Activated T-cell treated with anti-CD3 and anti-CD28 coated beads, Interleukin-2, amount 50 U/mL, for 72 hours (primary cell): Measurements from ENCODE around the gene CAMKMT. TPM values are rescaled to one million over a fixed set of nuclear protein-coding genes. Genes with fewer than 3 reads are reported as not detected.

Experiments used
- ATAC-seq, 2 donors: fragments of 150-1000 bp; cut with Tn5 transposase; replicated peaks in 1 of 2; 2 replicates each; pipeline ENCODE4 v1.10.0; 2021; ENCODE audit warnings: moderate library complexity in 2 of 2, mild to moderate bottlenecking in 1 of 2
- DNase-seq, 2 donors: peaks; one replicate each; pipeline ENCODE4 v3.0.0; 2021 to 2022; ENCODE audit warnings: mixed read lengths in 1 of 2
- H3K27ac Mint-ChIP-seq: one replicate; pipeline ENCODE4 v1.8.0; 2022; ENCODE audit warnings: mild to moderate bottlenecking, moderate library complexity, mixed read lengths
- H3K27me3 Mint-ChIP-seq: one replicate; pipeline ENCODE4 v1.8.0; 2022; ENCODE audit warnings: low read depth, mixed read lengths
- H3K36me3 Mint-ChIP-seq, 2 donors: one replicate each; pipeline ENCODE4 v1.8.0; 2022; ENCODE audit warnings: mixed read lengths in 2 of 2, mild to moderate bottlenecking in 1 of 2; ENCODE audit not compliant: insufficient read depth in 2 of 2
- H3K4me1 Mint-ChIP-seq: one replicate; pipeline ENCODE4 v1.8.0; 2022; ENCODE audit warnings: low read depth, mixed read lengths
- H3K4me3 Mint-ChIP-seq, 2 donors: one replicate each; pipeline ENCODE4 v1.8.0; 2022; ENCODE audit warnings: mild to moderate bottlenecking in 2 of 2, mixed read lengths in 2 of 2, moderate library complexity in 2 of 2
- H3K9me3 Mint-ChIP-seq, 2 donors: one replicate each; pipeline ENCODE4 v1.8.0; 2022; ENCODE audit warnings: mixed read lengths in 2 of 2
- total RNA-seq, 2 donors: library from RNA; stranded (reverse); gene quantifications; one replicate each; pipeline ENCODE4 v1.2.3, GENCODE V29; 2022

CAMKMT gene
- total RNA-seq, 2 donors from 2014 or later: 26.1 to 26.5 TPM

GRCh38 chr2:44650796-44651195, 289.0 kb downstream of the CAMKMT start:
- ATAC-seq: no peak
- DNase-seq: no peak
- Mint-ChIP-seq H3K36me3 (no peaks in the 10 kb centered on the region), H3K27ac (no peak overlapping the region), H3K4me1 (peaks cover 6% of the 10 kb centered on the region), H3K9me3 (no peaks in the 10 kb centered on the region), H3K27me3 (no peaks in the 10 kb centered on the region), H3K4me3 (no peak overlapping the region)

- H3K36me3 Mint-ChIP-seq: no peaks in the 10 kb centered on the region
- DNase-seq: no peak
- no peak overlapping the region for H3K27ac Mint-ChIP-seq
- no peaks in the 10 kb centered on the region for H3K9me3 Mint-ChIP-seq
- no peak for ATAC-seq
- no peaks in the 10 kb centered on the region for H3K27me3 Mint-ChIP-seq
- peaks cover 6% of the 10 kb centered on the region for H3K4me1 Mint-ChIP-seq
- no peak overlapping the region for H3K4me3 Mint-ChIP-seq
Measured at GRCh38 chr2:44651974-44652373, 290.2 kb downstream of the CAMKMT start.

- no peaks in the 10 kb centered on the region for H3K9me3 Mint-ChIP-seq
- no peak overlapping the region for H3K27ac Mint-ChIP-seq
- DNase-seq (no peak), ATAC-seq (no peak)
- H3K36me3 Mint-ChIP-seq: no peaks in the 10 kb centered on the region
- peaks cover 6% of the 10 kb centered on the region for H3K4me1 Mint-ChIP-seq
- H3K4me3 Mint-ChIP-seq: no peak overlapping the region
- H3K27me3 Mint-ChIP-seq: no peaks in the 10 kb centered on the region
Measured at GRCh38 chr2:44652701-44653100, 291.0 kb downstream of the CAMKMT start.

- ATAC-seq: no peak
- H3K9me3 Mint-ChIP-seq: no peaks in the 10 kb centered on the region
- H3K27me3 Mint-ChIP-seq: no peaks in the 10 kb centered on the region
- peaks cover 6% of the 10 kb centered on the region for H3K4me1 Mint-ChIP-seq
- no peak for DNase-seq
- no peaks in the 10 kb centered on the region for H3K36me3 Mint-ChIP-seq
- H3K27ac Mint-ChIP-seq: no peak overlapping the region
- no peak overlapping the region for H3K4me3 Mint-ChIP-seq
Measured at GRCh38 chr2:44655401-44655864, 293.7 kb downstream of the CAMKMT start.

- Mint-ChIP-seq H3K27me3 (no peaks in the 10 kb centered on the region), H3K4me3 (no peak overlapping the region), H3K9me3 (no peaks in the 10 kb centered on the region), H3K36me3 (no peaks in the 10 kb centered on the region), H3K27ac (no peak overlapping the region), H3K4me1 (peaks cover 6% of the 10 kb centered on the region)
- ATAC-seq (no peak), DNase-seq (no peak)
Measured at GRCh38 chr2:44656460-44656859, 294.7 kb downstream of the CAMKMT start.

GRCh38 chr2:44663471-44664073, 301.8 kb downstream of the CAMKMT start:
- Mint-ChIP-seq H3K27ac (no peak overlapping the region), H3K4me3 (no peak overlapping the region), H3K27me3 (no peaks in the 10 kb centered on the region), H3K4me1 (no peaks in the 10 kb centered on the region), H3K9me3 (no peaks in the 10 kb centered on the region), H3K36me3 (no peaks in the 10 kb centered on the region)
- ATAC-seq (no peak), DNase-seq (no peak)

- Mint-ChIP-seq H3K27ac (no peak overlapping the region), H3K27me3 (no peaks in the 10 kb centered on the region), H3K4me1 (no peaks in the 10 kb centered on the region), H3K4me3 (no peak overlapping the region), H3K9me3 (no peaks in the 10 kb centered on the region), H3K36me3 (no peaks in the 10 kb centered on the region)
- ATAC-seq: no peak
- DNase-seq: no peak
Measured at GRCh38 chr2:44668336-44668735, 306.6 kb downstream of the CAMKMT start.

GRCh38 chr2:44671276-44671675, 309.5 kb downstream of the CAMKMT start:
- no peak for ATAC-seq
- Mint-ChIP-seq H3K9me3 (no peaks in the 10 kb centered on the region), H3K4me1 (no peaks in the 10 kb centered on the region), H3K27ac (no peak overlapping the region), H3K4me3 (no peak overlapping the region), H3K27me3 (no peaks in the 10 kb centered on the region), H3K36me3 (no peaks in the 10 kb centered on the region)
- DNase-seq: no peak

- no peak overlapping the region for H3K4me3 Mint-ChIP-seq
- H3K36me3 Mint-ChIP-seq: no peaks in the 10 kb centered on the region
- H3K27ac Mint-ChIP-seq: no peak overlapping the region
- H3K4me1 Mint-ChIP-seq: no peaks in the 10 kb centered on the region
- DNase-seq (no peak), ATAC-seq (no peak)
- H3K9me3 Mint-ChIP-seq: no peaks in the 10 kb centered on the region
- no peaks in the 10 kb centered on the region for H3K27me3 Mint-ChIP-seq
Measured at GRCh38 chr2:44671916-44672315, 310.2 kb downstream of the CAMKMT start.

GRCh38 chr2:44672431-44672830, 310.7 kb downstream of the CAMKMT start:
- no peak for DNase-seq
- no peaks in the 10 kb centered on the region for H3K9me3 Mint-ChIP-seq
- no peak overlapping the region for H3K4me3 Mint-ChIP-seq
- H3K27ac Mint-ChIP-seq: no peak overlapping the region
- H3K4me1 Mint-ChIP-seq: no peaks in the 10 kb centered on the region
- ATAC-seq: no peak
- H3K36me3 Mint-ChIP-seq: no peaks in the 10 kb centered on the region
- no peaks in the 10 kb centered on the region for H3K27me3 Mint-ChIP-seq

GRCh38 chr2:44674473-44675284, 312.9 kb downstream of the CAMKMT start:
- H3K4me3 Mint-ChIP-seq: no peak overlapping the region

GRCh38 chr2:44676379-44676778, 314.6 kb downstream of the CAMKMT start:
- Mint-ChIP-seq H3K27me3 (no peaks in the 10 kb centered on the region), H3K9me3 (no peaks in the 10 kb centered on the region), H3K27ac (no peak overlapping the region), H3K36me3 (no peaks in the 10 kb centered on the region), H3K4me1 (no peaks in the 10 kb centered on the region), H3K4me3 (no peak overlapping the region)
- ATAC-seq (no peak), DNase-seq (no peak)

More at GRCh38 chr2:44674473-44675284, 312.9 kb downstream of the CAMKMT start:
- H3K4me1 Mint-ChIP-seq: no peaks in the 10 kb centered on the region
- H3K9me3 Mint-ChIP-seq: no peaks in the 10 kb centered on the region
- no peaks in the 10 kb centered on the region for H3K36me3 Mint-ChIP-seq
- peak in 1 of 2 donors; percentile 26 for ATAC-seq
- H3K27me3 Mint-ChIP-seq: no peaks in the 10 kb centered on the region
- no peak overlapping the region for H3K27ac Mint-ChIP-seq
- no peak for DNase-seq

- ATAC-seq: no peak
- Mint-ChIP-seq H3K4me3 (no peak overlapping the region), H3K27ac (no peak overlapping the region), H3K9me3 (no peaks in the 10 kb centered on the region), H3K27me3 (no peaks in the 10 kb centered on the region), H3K4me1 (no peaks in the 10 kb centered on the region), H3K36me3 (no peaks in the 10 kb centered on the region)
- no peak for DNase-seq
Measured at GRCh38 chr2:44679584-44679983, 317.8 kb downstream of the CAMKMT start.

- Mint-ChIP-seq H3K4me1 (no peaks in the 10 kb centered on the region), H3K27ac (no peak overlapping the region)
Measured at GRCh38 chr2:44679990-44680389, 318.2 kb downstream of the CAMKMT start.

More at GRCh38 chr2:44679990-44680389, 318.2 kb downstream of the CAMKMT start:
- Mint-ChIP-seq H3K9me3 (no peaks in the 10 kb centered on the region), H3K27me3 (no peaks in the 10 kb centered on the region), H3K36me3 (no peaks in the 10 kb centered on the region), H3K4me3 (no peak overlapping the region)
- ATAC-seq (no peak), DNase-seq (no peak)
